WTC11 (cell line): ENCODE results near the gene MATN3. TPM values are rescaled to one million over a fixed set of nuclear protein-coding genes. Genes with fewer than 3 reads are reported as not detected.

Source experiments
- ATAC-seq: fragments of 200-7000 bp; cut with Tn5 transposase; 2 replicates; pipeline ENCODE4 v1.10.0; 2021; ENCODE audit warnings: mild to moderate bottlenecking, moderate library complexity
- CTCF ChIA-PET: fragments of 300-600 bp; sonication (Branson Sonifier 250); formaldehyde crosslinking; loops from one replicate; lab custom pipeline; 2021; ENCODE audit warnings: antibody characterized with exemption; lab: Charles Lee
- POLR2A ChIA-PET: fragments of 350-600 bp; sonication (Branson Sonifier 250); formaldehyde crosslinking; loops from one replicate; lab custom pipeline; 2021; ENCODE audit warnings: antibody characterized with exemption; lab: Charles Lee
- DNase-seq: peaks from one replicate; pipeline ENCODE4 v3.0.0; 2021; ENCODE audit warnings: low spot score
- H3K27ac Mint-ChIP-seq: 2 replicates; pipeline ENCODE4 v1.8.0; 2021; ENCODE audit warnings: mixed read lengths
- H3K27me3 Mint-ChIP-seq: 2 replicates; pipeline ENCODE4 v1.8.0; 2021; ENCODE audit warnings: low read depth, mild to moderate bottlenecking, moderate library complexity, mixed read lengths
- H3K36me3 Mint-ChIP-seq: 2 replicates; pipeline ENCODE4 v1.8.0; 2021; ENCODE audit warnings: mixed read lengths
- H3K4me1 Mint-ChIP-seq: 2 replicates; pipeline ENCODE4 v1.8.0; 2022; ENCODE audit warnings: mixed read lengths
- H3K4me3 Mint-ChIP-seq: 2 replicates; pipeline ENCODE4 v1.8.0; 2021; ENCODE audit warnings: mild to moderate bottlenecking, moderate library complexity, mixed read lengths
- H3K9me3 Mint-ChIP-seq: 2 replicates; pipeline ENCODE4 v1.8.0; 2021; ENCODE audit warnings: mixed read lengths
- CREB1 ChIP-seq: sonication (generic); formaldehyde crosslinking; IDR thresholded peaks from 2 replicates; pipeline ENCODE4 v1.8.0; 2023; ENCODE audit warnings: mild to moderate bottlenecking, missing genetic modification reagents
- ESRRA ChIP-seq: sonication (generic); formaldehyde crosslinking; IDR thresholded peaks from 2 replicates; pipeline ENCODE4 v1.8.1; 2022; ENCODE audit warnings: mild to moderate bottlenecking, missing genetic modification reagents, borderline replicate concordance
- ETV6 ChIP-seq: sonication (generic); formaldehyde crosslinking; IDR thresholded peaks from 2 replicates; pipeline ENCODE4 v1.8.1; 2022; ENCODE audit warnings: mild to moderate bottlenecking, missing genetic modification reagents
- FOXK1 ChIP-seq: sonication (generic); formaldehyde crosslinking; IDR thresholded peaks from 2 replicates; pipeline ENCODE4 v1.8.0; 2022; ENCODE audit warnings: mild to moderate bottlenecking, moderate library complexity, missing genetic modification reagents
- FOXP1 ChIP-seq: sonication (generic); formaldehyde crosslinking; IDR thresholded peaks from 2 replicates; pipeline ENCODE4 v1.8.0; 2022; ENCODE audit warnings: missing genetic modification reagents, mild to moderate bottlenecking, moderate library complexity, borderline replicate concordance
- GRHL2 ChIP-seq: fragments of 250-450 bp; sonication (Bioruptor Pico); IDR thresholded peaks from 2 replicates; pipeline ENCODE4 v1.8.0; 2022; ENCODE audit warnings: mild to moderate bottlenecking, moderate library complexity; ENCODE audit not compliant: insufficient replicate concordance, severe bottlenecking
- NFATC4 ChIP-seq: fragments of 250-450 bp; sonication (Bioruptor Pico); IDR thresholded peaks from 2 replicates; pipeline ENCODE4 v1.9.0; 2021; ENCODE audit warnings: mild to moderate bottlenecking
- NFYB ChIP-seq: sonication (generic); formaldehyde crosslinking; conservative IDR thresholded peaks from 2 replicates; pipeline ENCODE4 v1.8.0; 2022; ENCODE audit warnings: low read depth, missing genetic modification reagents
- NR2C2 ChIP-seq: sonication (generic); formaldehyde crosslinking; IDR thresholded peaks from 2 replicates; pipeline ENCODE4 v1.8.0; 2022; ENCODE audit warnings: mild to moderate bottlenecking, missing genetic modification reagents
- PRRX2 ChIP-seq: fragments of 250-450 bp; sonication (Bioruptor Pico); IDR thresholded peaks from 2 replicates; pipeline ENCODE4 v1.8.0; 2021; ENCODE audit warnings: mild to moderate bottlenecking
- RELA ChIP-seq: sonication (generic); formaldehyde crosslinking; IDR thresholded peaks from 2 replicates; pipeline ENCODE4 v1.8.1; 2022; ENCODE audit warnings: missing genetic modification reagents, mild to moderate bottlenecking, borderline replicate concordance
- SMAD3 ChIP-seq: sonication (generic); formaldehyde crosslinking; IDR thresholded peaks from 2 replicates; pipeline ENCODE4 v1.8.0; 2022; ENCODE audit warnings: missing genetic modification reagents, mild to moderate bottlenecking, borderline replicate concordance
- TEAD1 ChIP-seq: sonication (generic); formaldehyde crosslinking; IDR thresholded peaks from 2 replicates; pipeline ENCODE4 v1.8.0; 2022; ENCODE audit warnings: mild to moderate bottlenecking, missing genetic modification reagents
- ZNF232 ChIP-seq: sonication (generic); formaldehyde crosslinking; IDR thresholded peaks from 2 replicates; pipeline ENCODE4 v1.8.0; 2022; ENCODE audit warnings: mild to moderate bottlenecking, missing genetic modification reagents
- ZNF317 ChIP-seq: sonication (generic); formaldehyde crosslinking; IDR thresholded peaks from 2 replicates; pipeline ENCODE4 v1.8.1; 2023; ENCODE audit warnings: low read depth, mild to moderate bottlenecking, moderate library complexity, missing genetic modification reagents, borderline replicate concordance
- ZNF423 ChIP-seq: fragments of 250-450 bp; sonication (Bioruptor Pico); IDR thresholded peaks from 2 replicates; pipeline ENCODE4 v2.1.2; 2022; ENCODE audit warnings: mild to moderate bottlenecking, moderate library complexity
- total RNA-seq: library from RNA; stranded (reverse); gene quantifications from 3 replicates; pipeline ENCODE4 v1.2.3, GENCODE V29; 2021
- TF ChIP-seq, protein P1 (sequence below): sonication (generic); formaldehyde crosslinking; IDR thresholded peaks from 2 replicates; pipeline ENCODE4 v1.8.1; 2022; ENCODE audit warnings: mild to moderate bottlenecking, moderate library complexity, missing genetic modification reagents
- TF ChIP-seq, protein P2 (sequence below): sonication (generic); formaldehyde crosslinking; IDR thresholded peaks from 2 replicates; pipeline ENCODE4 v1.8.1; 2022; ENCODE audit warnings: missing genetic modification reagents, borderline replicate concordance
- TF ChIP-seq, protein P3 (sequence below): sonication (generic); formaldehyde crosslinking; IDR thresholded peaks from 2 replicates; pipeline ENCODE4 v1.8.1; 2023; ENCODE audit warnings: mild to moderate bottlenecking, missing genetic modification reagents, borderline replicate concordance
- TF ChIP-seq, protein P4 (sequence below): sonication (generic); formaldehyde crosslinking; conservative IDR thresholded peaks from 2 replicates; pipeline ENCODE4 v1.8.1; 2022; ENCODE audit warnings: mild to moderate bottlenecking, missing genetic modification reagents
- TF ChIP-seq, protein P5 (sequence below): fragments of 250-450 bp; sonication (Bioruptor Pico); IDR thresholded peaks from 2 replicates; pipeline ENCODE4 v1.9.0; 2021; ENCODE audit warnings: mild to moderate bottlenecking, borderline replicate concordance

MATN3 gene
- total RNA-seq, 1 experiment from 2014 or later = 6.3 TPM

DNA sequence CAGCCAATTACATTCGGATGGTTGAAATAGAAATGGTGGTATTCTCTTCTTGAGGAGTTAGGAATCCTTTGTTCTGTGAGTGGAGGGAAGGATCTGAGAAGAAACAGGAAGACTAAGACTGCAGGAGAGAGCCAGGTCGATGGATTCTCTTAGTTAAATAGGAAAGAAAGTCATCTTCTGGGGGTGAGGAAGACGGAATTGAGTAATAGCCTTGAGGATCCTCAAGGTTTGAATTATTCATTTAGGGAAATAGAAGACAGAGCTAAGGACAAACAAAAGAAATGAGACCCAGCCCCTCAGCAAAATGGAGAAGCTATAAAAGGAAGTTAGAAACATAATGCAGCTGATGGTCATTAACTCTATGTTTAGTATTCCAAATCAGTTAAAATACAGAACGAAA lies 37.2 kb upstream of the MATN3 start:
- Mint-ChIP-seq H3K36me3 (0 out of 2 replicates have a peak, but pooled peaks cover 2% of the 10 kb centered on the region), H3K4me3 (no peak overlapping the region), H3K4me1 (peaks cover 29% of the 10 kb centered on the region), H3K27ac (no peak overlapping the region; the same call in 1 of the 2 replicates), H3K9me3 (no peaks in the 10 kb centered on the region)
- ATAC-seq = no peak
- POLR2A ChIA-PET = no interaction called here
- TF ChIP-seq ZNF232 (no peak), NFYB (CRISPR knock-in tag) (no peak), FOXP1 (no peak), ETV6 (CRISPR knock-in tag) (no peak), ZNF317 (CRISPR knock-in tag) (no peak), CREB1 (CRISPR knock-in tag) (no peak), GRHL2 (no peak), SMAD3 (CRISPR knock-in tag) (no peak), RELA (CRISPR knock-in tag) (no peak)
- TF ChIP-seq, protein P1, sequence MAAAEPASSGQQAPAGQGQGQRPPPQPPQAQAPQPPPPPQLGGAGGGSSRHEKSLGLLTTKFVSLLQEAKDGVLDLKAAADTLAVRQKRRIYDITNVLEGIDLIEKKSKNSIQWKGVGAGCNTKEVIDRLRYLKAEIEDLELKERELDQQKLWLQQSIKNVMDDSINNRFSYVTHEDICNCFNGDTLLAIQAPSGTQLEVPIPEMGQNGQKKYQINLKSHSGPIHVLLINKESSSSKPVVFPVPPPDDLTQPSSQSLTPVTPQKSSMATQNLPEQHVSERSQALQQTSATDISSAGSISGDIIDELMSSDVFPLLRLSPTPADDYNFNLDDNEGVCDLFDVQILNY (CRISPR knock-in tag) = no peak
- TF ChIP-seq, protein P2, sequence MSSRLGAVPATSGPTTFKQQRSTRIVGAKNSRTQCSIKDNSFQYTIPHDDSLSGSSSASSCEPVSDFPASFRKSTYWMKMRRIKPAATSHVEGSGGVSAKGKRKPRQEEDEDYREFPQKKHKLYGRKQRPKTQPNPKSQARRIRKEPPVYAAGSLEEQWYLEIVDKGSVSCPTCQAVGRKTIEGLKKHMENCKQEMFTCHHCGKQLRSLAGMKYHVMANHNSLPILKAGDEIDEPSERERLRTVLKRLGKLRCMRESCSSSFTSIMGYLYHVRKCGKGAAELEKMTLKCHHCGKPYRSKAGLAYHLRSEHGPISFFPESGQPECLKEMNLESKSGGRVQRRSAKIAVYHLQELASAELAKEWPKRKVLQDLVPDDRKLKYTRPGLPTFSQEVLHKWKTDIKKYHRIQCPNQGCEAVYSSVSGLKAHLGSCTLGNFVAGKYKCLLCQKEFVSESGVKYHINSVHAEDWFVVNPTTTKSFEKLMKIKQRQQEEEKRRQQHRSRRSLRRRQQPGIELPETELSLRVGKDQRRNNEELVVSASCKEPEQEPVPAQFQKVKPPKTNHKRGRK (CRISPR knock-in tag) = no peak
- TF ChIP-seq, protein P3, sequence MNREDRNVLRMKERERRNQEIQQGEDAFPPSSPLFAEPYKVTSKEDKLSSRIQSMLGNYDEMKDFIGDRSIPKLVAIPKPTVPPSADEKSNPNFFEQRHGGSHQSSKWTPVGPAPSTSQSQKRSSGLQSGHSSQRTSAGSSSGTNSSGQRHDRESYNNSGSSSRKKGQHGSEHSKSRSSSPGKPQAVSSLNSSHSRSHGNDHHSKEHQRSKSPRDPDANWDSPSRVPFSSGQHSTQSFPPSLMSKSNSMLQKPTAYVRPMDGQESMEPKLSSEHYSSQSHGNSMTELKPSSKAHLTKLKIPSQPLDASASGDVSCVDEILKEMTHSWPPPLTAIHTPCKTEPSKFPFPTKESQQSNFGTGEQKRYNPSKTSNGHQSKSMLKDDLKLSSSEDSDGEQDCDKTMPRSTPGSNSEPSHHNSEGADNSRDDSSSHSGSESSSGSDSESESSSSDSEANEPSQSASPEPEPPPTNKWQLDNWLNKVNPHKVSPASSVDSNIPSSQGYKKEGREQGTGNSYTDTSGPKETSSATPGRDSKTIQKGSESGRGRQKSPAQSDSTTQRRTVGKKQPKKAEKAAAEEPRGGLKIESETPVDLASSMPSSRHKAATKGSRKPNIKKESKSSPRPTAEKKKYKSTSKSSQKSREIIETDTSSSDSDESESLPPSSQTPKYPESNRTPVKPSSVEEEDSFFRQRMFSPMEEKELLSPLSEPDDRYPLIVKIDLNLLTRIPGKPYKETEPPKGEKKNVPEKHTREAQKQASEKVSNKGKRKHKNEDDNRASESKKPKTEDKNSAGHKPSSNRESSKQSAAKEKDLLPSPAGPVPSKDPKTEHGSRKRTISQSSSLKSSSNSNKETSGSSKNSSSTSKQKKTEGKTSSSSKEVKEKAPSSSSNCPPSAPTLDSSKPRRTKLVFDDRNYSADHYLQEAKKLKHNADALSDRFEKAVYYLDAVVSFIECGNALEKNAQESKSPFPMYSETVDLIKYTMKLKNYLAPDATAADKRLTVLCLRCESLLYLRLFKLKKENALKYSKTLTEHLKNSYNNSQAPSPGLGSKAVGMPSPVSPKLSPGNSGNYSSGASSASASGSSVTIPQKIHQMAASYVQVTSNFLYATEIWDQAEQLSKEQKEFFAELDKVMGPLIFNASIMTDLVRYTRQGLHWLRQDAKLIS (CRISPR knock-in tag) = no peak
- TF ChIP-seq, protein P4, sequence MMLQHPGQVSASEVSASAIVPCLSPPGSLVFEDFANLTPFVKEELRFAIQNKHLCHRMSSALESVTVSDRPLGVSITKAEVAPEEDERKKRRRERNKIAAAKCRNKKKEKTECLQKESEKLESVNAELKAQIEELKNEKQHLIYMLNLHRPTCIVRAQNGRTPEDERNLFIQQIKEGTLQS (CRISPR knock-in tag) = no peak
- TF ChIP-seq, all 79 proteins: peak for 0
- no peak for DNase-seq
- CTCF ChIA-PET = interaction anchor here (1.8 to 6.7 kb wide), 2 partner anchors 34 to 44 kb away, joined by 6 to 62 read pairs; no protein-coding TSS in a partner anchor
- no peaks in the 10 kb centered on the region for H3K27me3 Mint-ChIP-seq

DNA sequence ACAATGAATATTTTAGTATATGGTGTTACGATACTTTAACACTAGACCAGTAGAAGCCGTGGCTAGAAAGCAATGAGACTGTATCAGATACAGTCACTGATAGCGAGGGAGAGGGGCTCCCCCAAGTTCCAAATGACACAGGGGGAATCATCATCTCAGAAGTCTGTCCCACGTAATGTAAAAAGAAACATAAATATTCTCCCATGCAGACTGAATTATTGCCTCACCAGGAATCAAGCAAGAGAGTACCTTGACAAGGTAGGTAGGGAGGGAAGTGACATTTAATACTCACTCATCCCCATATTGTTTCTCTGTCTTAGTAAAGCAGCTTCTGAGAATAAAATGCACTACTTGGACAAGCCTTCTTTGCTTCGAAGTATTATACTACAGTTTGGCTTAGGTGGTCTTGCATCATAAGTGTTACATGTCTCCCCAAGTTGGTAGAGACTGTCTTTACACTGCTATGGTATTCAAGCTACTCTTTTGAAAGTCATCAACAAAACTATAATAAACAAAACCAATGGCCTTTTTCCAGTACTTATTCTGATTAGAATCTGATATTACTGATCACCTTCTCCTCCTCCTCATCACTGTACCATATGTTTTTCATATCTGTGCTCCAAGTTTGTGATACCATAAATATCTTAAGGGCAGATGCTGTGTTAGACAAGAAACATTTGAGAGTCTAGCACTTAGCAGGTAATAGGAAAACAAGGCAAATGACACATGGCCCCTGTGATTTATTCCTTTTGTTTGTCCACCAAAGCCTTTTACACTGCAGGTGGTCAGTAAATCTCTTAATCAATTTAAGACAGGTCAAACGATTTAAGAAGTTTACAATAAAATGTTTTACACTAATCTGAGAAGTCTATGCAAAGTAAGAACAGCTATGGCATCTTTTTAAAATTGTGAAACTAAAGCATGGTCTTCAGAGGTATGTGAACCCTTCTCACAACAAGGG lies 36.3 kb upstream of the MATN3 start:
- ATAC-seq = no peak
- Mint-ChIP-seq H3K27ac (peak overlapping the region; percentile 20), H3K4me1 (peaks cover 37% of the 10 kb centered on the region), H3K27me3 (no peaks in the 10 kb centered on the region), H3K9me3 (no peaks in the 10 kb centered on the region), H3K36me3 (0 out of 2 replicates have a peak, but pooled peaks cover 2% of the 10 kb centered on the region), H3K4me3 (no peak overlapping the region)
- CTCF ChIA-PET = interaction anchor here (0.9 to 6.7 kb wide), 4 partner anchors 33 to 183 kb away, joined by 3 to 62 read pairs (median 4); partner anchors contain the start of gene WDR35
- POLR2A ChIA-PET = interaction anchor here (1.5 kb wide), 1 partner anchor 13 kb away, joined by 3 read pairs; no protein-coding TSS in a partner anchor
- no peak for DNase-seq
- TF ChIP-seq NR2C2 (CRISPR knock-in tag) (no peak), ESRRA (no peak), ZNF423 (CRISPR knock-in tag) (no peak), FOXK1 (CRISPR knock-in tag) (no peak), NFYB (CRISPR knock-in tag) (no peak), TEAD1 (CRISPR knock-in tag) (no peak), NFATC4 (CRISPR knock-in tag) (no peak), PRRX2 (CRISPR knock-in tag) (no peak)
- TF ChIP-seq, protein P2 (CRISPR knock-in tag) = no peak
- TF ChIP-seq, protein P5, sequence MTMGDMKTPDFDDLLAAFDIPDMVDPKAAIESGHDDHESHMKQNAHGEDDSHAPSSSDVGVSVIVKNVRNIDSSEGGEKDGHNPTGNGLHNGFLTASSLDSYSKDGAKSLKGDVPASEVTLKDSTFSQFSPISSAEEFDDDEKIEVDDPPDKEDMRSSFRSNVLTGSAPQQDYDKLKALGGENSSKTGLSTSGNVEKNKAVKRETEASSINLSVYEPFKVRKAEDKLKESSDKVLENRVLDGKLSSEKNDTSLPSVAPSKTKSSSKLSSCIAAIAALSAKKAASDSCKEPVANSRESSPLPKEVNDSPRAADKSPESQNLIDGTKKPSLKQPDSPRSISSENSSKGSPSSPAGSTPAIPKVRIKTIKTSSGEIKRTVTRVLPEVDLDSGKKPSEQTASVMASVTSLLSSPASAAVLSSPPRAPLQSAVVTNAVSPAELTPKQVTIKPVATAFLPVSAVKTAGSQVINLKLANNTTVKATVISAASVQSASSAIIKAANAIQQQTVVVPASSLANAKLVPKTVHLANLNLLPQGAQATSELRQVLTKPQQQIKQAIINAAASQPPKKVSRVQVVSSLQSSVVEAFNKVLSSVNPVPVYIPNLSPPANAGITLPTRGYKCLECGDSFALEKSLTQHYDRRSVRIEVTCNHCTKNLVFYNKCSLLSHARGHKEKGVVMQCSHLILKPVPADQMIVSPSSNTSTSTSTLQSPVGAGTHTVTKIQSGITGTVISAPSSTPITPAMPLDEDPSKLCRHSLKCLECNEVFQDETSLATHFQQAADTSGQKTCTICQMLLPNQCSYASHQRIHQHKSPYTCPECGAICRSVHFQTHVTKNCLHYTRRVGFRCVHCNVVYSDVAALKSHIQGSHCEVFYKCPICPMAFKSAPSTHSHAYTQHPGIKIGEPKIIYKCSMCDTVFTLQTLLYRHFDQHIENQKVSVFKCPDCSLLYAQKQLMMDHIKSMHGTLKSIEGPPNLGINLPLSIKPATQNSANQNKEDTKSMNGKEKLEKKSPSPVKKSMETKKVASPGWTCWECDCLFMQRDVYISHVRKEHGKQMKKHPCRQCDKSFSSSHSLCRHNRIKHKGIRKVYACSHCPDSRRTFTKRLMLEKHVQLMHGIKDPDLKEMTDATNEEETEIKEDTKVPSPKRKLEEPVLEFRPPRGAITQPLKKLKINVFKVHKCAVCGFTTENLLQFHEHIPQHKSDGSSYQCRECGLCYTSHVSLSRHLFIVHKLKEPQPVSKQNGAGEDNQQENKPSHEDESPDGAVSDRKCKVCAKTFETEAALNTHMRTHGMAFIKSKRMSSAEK (CRISPR knock-in tag) = no peak
